ENCODE results near the gene PNLDC1. TPM values are rescaled to one million over a fixed set of nuclear protein-coding genes. Genes with fewer than 3 reads are reported as not detected.

The PNLDC1 gene
- total and polyA plus RNA-seq, 9 of the 15 experiments (the other 6 are each of a cell fraction or from before 2014, with no cell fraction given), result 0.12 TPM; not detected in 8

DNA sequence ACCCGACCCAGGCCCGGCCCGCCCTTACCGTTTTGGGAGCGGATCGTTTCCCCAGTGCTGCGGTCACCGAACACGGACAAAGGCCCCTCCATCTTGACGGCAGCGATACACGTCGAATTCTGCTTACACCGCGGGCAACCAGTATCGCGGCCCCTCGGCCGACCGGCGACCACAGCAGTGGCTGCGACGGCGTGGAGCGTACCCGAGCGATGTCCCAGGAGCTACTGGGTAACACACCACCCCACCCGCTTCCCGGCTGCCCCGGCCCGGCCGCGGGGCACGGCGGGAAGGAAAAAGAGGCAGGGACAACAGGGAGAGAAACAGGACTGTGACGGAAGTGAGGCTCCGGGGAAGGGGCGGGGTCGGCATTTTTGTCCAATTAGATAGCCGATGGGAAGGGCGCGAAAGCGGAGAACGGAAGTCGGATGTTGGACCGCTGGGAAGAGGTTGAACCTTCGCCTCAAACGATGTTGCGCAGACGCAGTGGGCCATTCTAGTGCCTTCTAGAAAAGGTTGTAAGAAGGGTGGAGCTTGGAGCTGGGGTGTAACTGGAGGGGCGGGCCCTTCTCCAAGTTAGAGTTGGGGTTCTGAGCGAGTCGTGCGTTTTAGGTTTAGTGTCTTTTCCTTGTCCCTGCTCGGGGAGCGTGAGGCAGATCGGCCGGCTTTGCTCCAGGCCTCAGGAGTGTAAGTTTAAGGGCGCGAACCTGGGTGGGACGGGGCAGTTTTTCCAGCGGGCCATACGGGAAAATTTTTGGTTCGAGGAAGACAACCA lies 10.5 kb upstream of the PNLDC1 start, which contains the start of gene TCP1 (continued):
- TF ChIP-seq DIDO1 (tag; IDR thresholded peaks at IDR 0.05; ENCODE audit: low read depth) (no peak), RBM15 (IDR thresholded peaks at IDR 0.05; ENCODE audit: insufficient read depth, low read length) (no peak), SREBF1 (IDR thresholded peaks at IDR 0.05; ENCODE audit: borderline replicate concordance, low read depth, low read length) (peak; percentile 34; the same call in 1 of the 2 replicates), ZNF668 (CRISPR knock-in tag; IDR thresholded peaks at IDR 0.05) (0 out of 2 replicates have a peak, but pooled peaks have one; percentile 54), HDAC8 (tag; IDR thresholded peaks at IDR 0.05) (0 out of 2 replicates have a peak, but pooled peaks have one; percentile 47), BRCA1 (IDR thresholded peaks at IDR 0.05) (no peak), BRCA1 (CRISPR knock-in tag; IDR thresholded peaks at IDR 0.05) (no peak), PHB (CRISPR knock-in tag; IDR thresholded peaks at IDR 0.05) (0 out of 2 replicates have a peak, but pooled peaks have one; percentile 36), YY1 (IDR thresholded peaks at IDR 0.05; ENCODE audit: borderline replicate concordance in 1 of 3, control insufficient read depth in 1 of 3, extremely low read depth in 1 of 3, insufficient read depth in 3 of 3, insufficient read length in 1 of 3, insufficient replicate concordance in 2 of 3, low read depth in 1 of 3, low read length in 2 of 3) (peak in 2 of 3 experiments; percentile 45 to 62), HMG20B (CRISPR knock-in tag; IDR thresholded peaks at IDR 0.05) (no peak), MCM3 (IDR thresholded peaks at IDR 0.05) (no peak), BACH1 (tag; IDR thresholded peaks at IDR 0.05) (no peak), ILF3 (IDR thresholded peaks at IDR 0.05; ENCODE audit: borderline replicate concordance) (no peak; the same call in 1 of the 2 replicates), ZBED1 (IDR thresholded peaks at IDR 0.05) (no peak; the same call in 1 of the 2 replicates), FUS (optimal IDR thresholded peaks at IDR 0.05; ENCODE audit: low read depth, low read length) (no peak)
- TF ChIP-seq, protein P1, sequence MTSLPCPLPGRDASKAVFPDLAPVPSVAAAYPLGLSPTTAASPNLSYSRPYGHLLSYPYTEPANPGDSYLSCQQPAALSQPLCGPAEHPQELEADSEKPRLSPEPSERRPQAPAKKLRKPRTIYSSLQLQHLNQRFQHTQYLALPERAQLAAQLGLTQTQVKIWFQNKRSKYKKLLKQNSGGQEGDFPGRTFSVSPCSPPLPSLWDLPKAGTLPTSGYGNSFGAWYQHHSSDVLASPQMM (CRISPR knock-in tag; IDR thresholded peaks at IDR 0.05), result no peak
- TF ChIP-seq, protein P2, sequence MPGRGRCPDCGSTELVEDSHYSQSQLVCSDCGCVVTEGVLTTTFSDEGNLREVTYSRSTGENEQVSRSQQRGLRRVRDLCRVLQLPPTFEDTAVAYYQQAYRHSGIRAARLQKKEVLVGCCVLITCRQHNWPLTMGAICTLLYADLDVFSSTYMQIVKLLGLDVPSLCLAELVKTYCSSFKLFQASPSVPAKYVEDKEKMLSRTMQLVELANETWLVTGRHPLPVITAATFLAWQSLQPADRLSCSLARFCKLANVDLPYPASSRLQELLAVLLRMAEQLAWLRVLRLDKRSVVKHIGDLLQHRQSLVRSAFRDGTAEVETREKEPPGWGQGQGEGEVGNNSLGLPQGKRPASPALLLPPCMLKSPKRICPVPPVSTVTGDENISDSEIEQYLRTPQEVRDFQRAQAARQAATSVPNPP (IDR thresholded peaks at IDR 0.05; ENCODE audit: borderline replicate concordance, insufficient read depth, insufficient read length), result no peak
- TF ChIP-seq, protein P3, sequence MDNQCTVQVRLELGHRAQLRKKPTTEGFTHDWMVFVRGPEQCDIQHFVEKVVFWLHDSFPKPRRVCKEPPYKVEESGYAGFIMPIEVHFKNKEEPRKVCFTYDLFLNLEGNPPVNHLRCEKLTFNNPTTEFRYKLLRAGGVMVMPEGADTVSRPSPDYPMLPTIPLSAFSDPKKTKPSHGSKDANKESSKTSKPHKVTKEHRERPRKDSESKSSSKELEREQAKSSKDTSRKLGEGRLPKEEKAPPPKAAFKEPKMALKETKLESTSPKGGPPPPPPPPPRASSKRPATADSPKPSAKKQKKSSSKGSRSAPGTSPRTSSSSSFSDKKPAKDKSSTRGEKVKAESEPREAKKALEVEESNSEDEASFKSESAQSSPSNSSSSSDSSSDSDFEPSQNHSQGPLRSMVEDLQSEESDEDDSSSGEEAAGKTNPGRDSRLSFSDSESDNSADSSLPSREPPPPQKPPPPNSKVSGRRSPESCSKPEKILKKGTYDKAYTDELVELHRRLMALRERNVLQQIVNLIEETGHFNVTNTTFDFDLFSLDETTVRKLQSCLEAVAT (IDR thresholded peaks at IDR 0.05), result peak; percentile 85 to 91
- TF ChIP-seq, protein P4, sequence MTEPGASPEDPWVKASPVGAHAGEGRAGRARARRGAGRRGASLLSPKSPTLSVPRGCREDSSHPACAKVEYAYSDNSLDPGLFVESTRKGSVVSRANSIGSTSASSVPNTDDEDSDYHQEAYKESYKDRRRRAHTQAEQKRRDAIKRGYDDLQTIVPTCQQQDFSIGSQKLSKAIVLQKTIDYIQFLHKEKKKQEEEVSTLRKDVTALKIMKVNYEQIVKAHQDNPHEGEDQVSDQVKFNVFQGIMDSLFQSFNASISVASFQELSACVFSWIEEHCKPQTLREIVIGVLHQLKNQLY (CRISPR knock-in tag; conservative IDR thresholded peaks at IDR 0.05), result 0 out of 4 replicates have a peak, but pooled peaks have one; percentile 17 to 42
- TF ChIP-seq, protein P5, sequence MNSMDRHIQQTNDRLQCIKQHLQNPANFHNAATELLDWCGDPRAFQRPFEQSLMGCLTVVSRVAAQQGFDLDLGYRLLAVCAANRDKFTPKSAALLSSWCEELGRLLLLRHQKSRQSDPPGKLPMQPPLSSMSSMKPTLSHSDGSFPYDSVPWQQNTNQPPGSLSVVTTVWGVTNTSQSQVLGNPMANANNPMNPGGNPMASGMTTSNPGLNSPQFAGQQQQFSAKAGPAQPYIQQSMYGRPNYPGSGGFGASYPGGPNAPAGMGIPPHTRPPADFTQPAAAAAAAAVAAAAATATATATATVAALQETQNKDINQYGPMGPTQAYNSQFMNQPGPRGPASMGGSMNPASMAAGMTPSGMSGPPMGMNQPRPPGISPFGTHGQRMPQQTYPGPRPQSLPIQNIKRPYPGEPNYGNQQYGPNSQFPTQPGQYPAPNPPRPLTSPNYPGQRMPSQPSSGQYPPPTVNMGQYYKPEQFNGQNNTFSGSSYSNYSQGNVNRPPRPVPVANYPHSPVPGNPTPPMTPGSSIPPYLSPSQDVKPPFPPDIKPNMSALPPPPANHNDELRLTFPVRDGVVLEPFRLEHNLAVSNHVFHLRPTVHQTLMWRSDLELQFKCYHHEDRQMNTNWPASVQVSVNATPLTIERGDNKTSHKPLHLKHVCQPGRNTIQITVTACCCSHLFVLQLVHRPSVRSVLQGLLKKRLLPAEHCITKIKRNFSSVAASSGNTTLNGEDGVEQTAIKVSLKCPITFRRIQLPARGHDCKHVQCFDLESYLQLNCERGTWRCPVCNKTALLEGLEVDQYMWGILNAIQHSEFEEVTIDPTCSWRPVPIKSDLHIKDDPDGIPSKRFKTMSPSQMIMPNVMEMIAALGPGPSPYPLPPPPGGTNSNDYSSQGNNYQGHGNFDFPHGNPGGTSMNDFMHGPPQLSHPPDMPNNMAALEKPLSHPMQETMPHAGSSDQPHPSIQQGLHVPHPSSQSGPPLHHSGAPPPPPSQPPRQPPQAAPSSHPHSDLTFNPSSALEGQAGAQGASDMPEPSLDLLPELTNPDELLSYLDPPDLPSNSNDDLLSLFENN (IDR thresholded peaks at IDR 0.05; ENCODE audit: low read depth in 2 of 2, low read length in 2 of 2), result peak; percentile 20 to 82; a peak in 2 of 4 replicates
